ENCODE data around the gene CCP110.

CCP110 gene

GRCh38 chr16:19566362-19566761 is 42.6 kb downstream of the CCP110 start:
- TF ChIP-seq ZFX (IDR thresholded peaks at IDR 0.05; ENCODE audit: borderline replicate concordance) (no peak), CTCF (IDR thresholded peaks at IDR 0.05) (no peak)
- no peak overlapping the region for H3K27ac ChIP-seq

GRCh38 chr16:19567560-19567959 is 43.8 kb downstream of the CCP110 start:
- TF ChIP-seq ZFX (IDR thresholded peaks at IDR 0.05; ENCODE audit: borderline replicate concordance), result no peak
- no peak for TF ChIP-seq CTCF (IDR thresholded peaks at IDR 0.05)

GRCh38 chr16:19573997-19574396 is 50.3 kb downstream of the CCP110 start:
- TF ChIP-seq CTCF (IDR thresholded peaks at IDR 0.05), result no peak
- no peak for TF ChIP-seq ZFX (IDR thresholded peaks at IDR 0.05; ENCODE audit: borderline replicate concordance)
- H3K27ac ChIP-seq, result no peak overlapping the region

More at GRCh38 chr16:19567560-19567959, 43.8 kb downstream of the CCP110 start:
- H3K27ac ChIP-seq, result no peak overlapping the region

GRCh38 chr16:19574615-19575014 is 50.9 kb downstream of the CCP110 start:
- TF ChIP-seq ZFX (IDR thresholded peaks at IDR 0.05; ENCODE audit: borderline replicate concordance) (no peak), CTCF (IDR thresholded peaks at IDR 0.05) (no peak)
- no peak overlapping the region for H3K27ac ChIP-seq

GRCh38 chr16:19578378-19578971 is 54.7 kb downstream of the CCP110 start:
- TF ChIP-seq CTCF (IDR thresholded peaks at IDR 0.05) (no peak), ZFX (IDR thresholded peaks at IDR 0.05; ENCODE audit: borderline replicate concordance) (no peak)
- no peak overlapping the region for H3K27ac ChIP-seq

- H3K27ac ChIP-seq, result no peak overlapping the region
- TF ChIP-seq ZFX (IDR thresholded peaks at IDR 0.05; ENCODE audit: borderline replicate concordance) (no peak), CTCF (IDR thresholded peaks at IDR 0.05) (no peak)
These were observed 58.5 kb downstream of the CCP110 start for GRCh38 chr16:19582050-19582831.

- TF ChIP-seq ZFX (IDR thresholded peaks at IDR 0.05; ENCODE audit: borderline replicate concordance) (no peak), CTCF (IDR thresholded peaks at IDR 0.05) (peak; percentile 96)
- H3K27ac ChIP-seq, result no peak overlapping the region
These were observed 60.0 kb downstream of the CCP110 start for GRCh38 chr16:19583665-19584300.
